HG03060 (cell line): Measurements from ENCODE around the gene KCNJ10.

Source experiments
- ATAC-seq: cut with Tn5 transposase; IDR thresholded peaks from one replicate; pipeline ENCODE4 v1.9.1; 2021; ENCODE audit warnings: low read depth, moderate number of reproducible peaks; ENCODE audit not compliant: unreplicated experiment

The KCNJ10 gene

GRCh38 chr1:160099716-160100375, 29.9 kb upstream of the KCNJ10 start:
- ATAC-seq = no peak

GRCh38 chr1:160098852-160099561, 29.0 kb upstream of the KCNJ10 start:
- ATAC-seq = peak; percentile 70

- ATAC-seq = no peak
Observed at GRCh38 chr1:160097911-160098851, 28.2 kb upstream of the KCNJ10 start, which contains the start of gene IGSF8. Gene IGSF8 (minus strand): TSS chr1:160098619. CDS start chr1:160098472, 147 bp downstream.

- no peak for ATAC-seq
Observed at GRCh38 chr1:160097151-160097910, 27.4 kb upstream of the KCNJ10 start.

GRCh38 chr1:160096274-160097116, 26.5 kb upstream of the KCNJ10 start:
- ATAC-seq = no peak

- no peak for ATAC-seq
Observed at GRCh38 chr1:160095382-160096105, 25.6 kb upstream of the KCNJ10 start.

- no peak for ATAC-seq
Observed at GRCh38 chr1:160094806-160095205, 24.8 kb upstream of the KCNJ10 start.

GRCh38 chr1:160094291-160094625, 24.3 kb upstream of the KCNJ10 start:
- ATAC-seq = no peak

- ATAC-seq = no peak
Observed at GRCh38 chr1:160093624-160094290, 23.8 kb upstream of the KCNJ10 start.

- ATAC-seq = no peak
Observed at GRCh38 chr1:160093069-160093395, 23.1 kb upstream of the KCNJ10 start.

- no peak for ATAC-seq
Observed at GRCh38 chr1:160092366-160093068, 22.6 kb upstream of the KCNJ10 start.

- no peak for ATAC-seq
Observed at GRCh38 chr1:160091666-160092223, 21.8 kb upstream of the KCNJ10 start.

- ATAC-seq = no peak
Observed at GRCh38 chr1:160090760-160091159, 20.8 kb upstream of the KCNJ10 start.

GRCh38 chr1:160089883-160090282, 19.9 kb upstream of the KCNJ10 start:
- no peak for ATAC-seq

GRCh38 chr1:160087118-160087662, 17.2 kb upstream of the KCNJ10 start:
- no peak for ATAC-seq

GRCh38 chr1:160086456-160086892, 16.5 kb upstream of the KCNJ10 start:
- ATAC-seq = no peak
